ENCODE measurements around the gene RMND1.

DNA sequence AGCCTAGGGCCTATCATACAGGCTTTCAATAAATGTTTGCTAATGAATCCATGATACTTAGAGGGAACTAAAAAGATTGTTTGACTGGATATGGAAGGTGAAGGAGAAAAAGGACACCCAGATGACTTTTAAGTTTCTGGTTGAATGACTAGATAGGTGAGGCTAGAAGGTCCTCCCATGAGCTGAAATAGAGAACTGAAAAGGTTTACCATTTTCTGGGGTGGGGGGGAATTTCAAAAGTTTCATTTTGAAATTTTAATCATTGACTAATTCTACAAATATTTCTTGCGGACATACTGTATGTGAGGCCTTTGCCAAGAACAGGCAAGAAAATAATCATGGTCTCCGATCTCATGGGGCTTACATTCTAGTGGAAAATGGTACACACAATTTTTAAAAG is 42.7 kb downstream of the RMND1 start:
- TF ChIP-seq, protein P1, sequence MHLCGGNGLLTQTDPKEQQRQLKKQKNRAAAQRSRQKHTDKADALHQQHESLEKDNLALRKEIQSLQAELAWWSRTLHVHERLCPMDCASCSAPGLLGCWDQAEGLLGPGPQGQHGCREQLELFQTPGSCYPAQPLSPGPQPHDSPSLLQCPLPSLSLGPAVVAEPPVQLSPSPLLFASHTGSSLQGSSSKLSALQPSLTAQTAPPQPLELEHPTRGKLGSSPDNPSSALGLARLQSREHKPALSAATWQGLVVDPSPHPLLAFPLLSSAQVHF (CRISPR knock-in tag; IDR thresholded peaks at IDR 0.05), result no peak
- TF ChIP-seq NR1H2 (CRISPR knock-in tag; IDR thresholded peaks at IDR 0.05; ENCODE audit: borderline replicate concordance, low read depth) (no peak), EZH2 (conservative IDR thresholded peaks at IDR 0.05; ENCODE audit: low read depth, low read length) (no peak), FLYWCH1 (CRISPR knock-in tag; IDR thresholded peaks at IDR 0.05) (no peak), HMGA1 (CRISPR knock-in tag; conservative IDR thresholded peaks at IDR 0.05) (no peak), THAP11 (CRISPR knock-in tag; IDR thresholded peaks at IDR 0.05) (no peak), ZNF841 (CRISPR knock-in tag; IDR thresholded peaks at IDR 0.05; ENCODE audit: borderline replicate concordance) (no peak), FOXA3 (CRISPR knock-in tag; IDR thresholded peaks at IDR 0.05) (no peak), KLF6 (CRISPR knock-in tag; IDR thresholded peaks at IDR 0.05) (no peak), YY1 (IDR thresholded peaks at IDR 0.05; ENCODE audit: insufficient read depth, insufficient replicate concordance, low read depth, low read length) (no peak), ESRRA (CRISPR knock-in tag; IDR thresholded peaks at IDR 0.05; ENCODE audit: low read depth) (no peak), MAFG (CRISPR knock-in tag; IDR thresholded peaks at IDR 0.05) (no peak)
- TF ChIP-seq, protein P2, sequence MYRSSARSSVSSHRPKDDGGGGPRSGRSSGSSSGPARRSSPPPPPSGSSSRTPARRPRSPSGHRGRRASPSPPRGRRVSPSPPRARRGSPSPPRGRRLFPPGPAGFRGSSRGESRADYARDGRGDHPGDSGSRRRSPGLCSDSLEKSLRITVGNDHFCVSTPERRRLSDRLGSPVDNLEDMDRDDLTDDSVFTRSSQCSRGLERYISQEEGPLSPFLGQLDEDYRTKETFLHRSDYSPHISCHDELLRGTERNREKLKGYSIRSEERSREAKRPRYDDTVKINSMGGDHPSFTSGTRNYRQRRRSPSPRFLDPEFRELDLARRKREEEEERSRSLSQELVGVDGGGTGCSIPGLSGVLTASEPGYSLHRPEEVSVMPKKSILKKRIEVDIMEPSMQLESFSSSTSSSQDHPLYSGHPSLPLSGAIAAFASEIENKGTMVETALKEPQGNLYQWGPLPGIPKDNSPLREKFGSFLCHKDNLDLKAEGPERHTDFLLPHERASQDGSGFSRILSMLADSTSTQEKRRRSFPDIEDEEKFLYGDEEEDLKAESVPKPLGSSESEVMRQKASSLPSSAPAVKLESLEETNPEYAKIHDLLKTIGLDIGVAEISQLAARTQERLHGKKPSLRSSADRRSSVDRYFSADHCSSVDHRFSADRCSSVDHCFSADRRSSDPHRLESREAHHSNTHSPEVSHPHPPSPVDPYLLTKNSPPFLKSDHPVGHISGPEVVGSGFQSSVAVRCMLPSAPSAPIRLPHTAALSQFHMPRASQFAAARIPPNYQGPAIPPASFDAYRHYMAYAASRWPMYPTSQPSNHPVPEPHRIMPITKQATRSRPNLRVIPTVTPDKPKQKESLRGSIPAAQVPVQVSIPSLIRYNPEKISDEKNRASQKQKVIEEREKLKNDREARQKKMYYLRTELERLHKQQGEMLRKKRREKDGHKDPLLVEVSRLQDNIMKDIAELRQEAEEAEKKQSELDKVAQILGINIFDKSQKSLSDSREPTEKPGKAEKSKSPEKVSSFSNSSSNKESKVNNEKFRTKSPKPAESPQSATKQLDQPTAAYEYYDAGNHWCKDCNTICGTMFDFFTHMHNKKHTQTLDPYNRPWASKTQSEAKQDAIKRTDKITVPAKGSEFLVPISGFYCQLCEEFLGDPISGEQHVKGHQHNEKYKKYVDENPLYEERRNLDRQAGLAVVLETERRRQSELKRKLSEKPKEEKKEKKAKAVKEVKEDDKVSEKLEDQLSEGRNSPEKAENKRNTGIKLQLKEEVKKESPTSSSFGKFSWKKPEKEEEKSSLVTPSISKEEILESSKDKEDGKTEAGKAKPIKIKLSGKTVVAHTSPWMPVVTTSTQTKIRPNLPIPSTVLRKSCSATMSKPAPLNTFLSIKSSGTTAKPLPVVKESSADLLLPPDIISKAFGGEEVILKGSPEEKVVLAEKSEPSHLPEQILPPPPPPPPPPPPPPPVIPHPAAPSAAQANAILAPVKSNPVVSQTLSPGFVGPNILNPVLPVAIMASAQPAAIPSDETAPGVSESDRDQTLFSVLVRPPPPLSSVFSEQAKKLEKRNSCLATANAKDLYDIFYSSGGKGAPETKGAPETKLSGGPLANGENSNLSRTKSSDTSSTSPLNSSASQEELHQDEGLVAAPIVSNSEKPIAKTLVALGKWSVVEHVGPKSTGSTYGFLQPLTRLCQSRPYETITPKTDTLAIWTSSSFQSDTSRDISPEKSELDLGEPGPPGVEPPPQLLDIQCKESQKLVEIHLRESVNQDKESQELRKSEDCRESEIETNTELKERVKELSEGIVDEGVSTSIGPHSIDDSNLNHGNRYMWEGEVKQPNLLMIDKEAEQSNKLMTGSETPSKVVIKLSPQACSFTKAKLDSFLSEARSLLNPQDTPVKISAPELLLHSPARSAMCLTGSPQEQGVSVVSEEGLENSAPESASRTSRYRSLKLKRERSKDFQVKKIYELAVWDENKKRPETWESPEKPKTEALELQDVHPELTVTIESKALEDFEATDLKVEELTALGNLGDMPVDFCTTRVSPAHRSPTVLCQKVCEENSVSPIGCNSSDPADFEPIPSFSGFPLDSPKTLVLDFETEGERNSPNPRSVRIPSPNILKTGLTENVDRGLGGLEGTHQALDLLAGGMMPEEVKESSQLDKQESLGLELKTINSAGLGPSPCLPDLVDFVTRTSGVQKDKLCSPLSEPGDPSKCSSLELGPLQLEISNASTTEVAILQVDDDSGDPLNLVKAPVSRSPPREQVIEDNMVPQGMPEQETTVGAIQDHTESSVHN (CRISPR knock-in tag; IDR thresholded peaks at IDR 0.05), result no peak

Measured in HepG2 (cell line).